Hypothalamus (tissue), 51 donors: ENCODE measurements around the gene KRTAP13-2.

Experiments used
- DNase-seq, 51 donors: peaks; one replicate each; lab custom pipeline; 2025; lab: John Stamatoyannopoulos, UW

KRTAP13-2 gene

GRCh38 chr21:30372139-30372770, at the start of gene KRTAP13-2:
KRTAP13-2 (minus strand) TSS chr21:30372271; CDS start chr21:30372213, 58 bp downstream.
- no peak for DNase-seq

GRCh38 chr21:30415993-30416392, 43.9 kb upstream of the KRTAP13-2 start:
- no peak for DNase-seq

- DNase-seq, result peak in 1 of 51 donors; percentile 3
These were observed 36.9 kb upstream of the KRTAP13-2 start for GRCh38 chr21:30408782-30409494.

- DNase-seq, result no peak
These were observed 23.7 kb upstream of the KRTAP13-2 start, which contains the start of gene KRTAP13-1 for GRCh38 chr21:30395731-30396130. KRTAP13-1 (plus strand) TSS chr21:30396031; CDS start chr21:30396087, 56 bp downstream.

- DNase-seq, result no peak
These were observed 19.5 kb upstream of the KRTAP13-2 start for GRCh38 chr21:30391492-30392025.

GRCh38 chr21:30382201-30382600, 10.1 kb upstream of the KRTAP13-2 start:
- no peak for DNase-seq

- no peak for DNase-seq
These were observed 16.2 kb downstream of the KRTAP13-2 start for GRCh38 chr21:30355906-30356305.

- no peak for DNase-seq
These were observed 17.6 kb downstream of the KRTAP13-2 start for GRCh38 chr21:30354308-30355005.

- DNase-seq, result no peak
These were observed 20.5 kb downstream of the KRTAP13-2 start for GRCh38 chr21:30351534-30351933.

- DNase-seq, result no peak
These were observed 22.5 kb downstream of the KRTAP13-2 start for GRCh38 chr21:30349572-30349971.

GRCh38 chr21:30348506-30348905, 23.6 kb downstream of the KRTAP13-2 start, which contains the start of gene KRTAP23-1:
KRTAP23-1 (minus strand) TSS chr21:30348606; CDS start chr21:30348606, 0 bp downstream.
- no peak for DNase-seq

GRCh38 chr21:30345014-30345413, 27.1 kb downstream of the KRTAP13-2 start:
- no peak for DNase-seq

- peak in 12 of 51 donors; percentile 0 to 35 (median 12) for DNase-seq
These were observed 31.1 kb downstream of the KRTAP13-2 start for GRCh38 chr21:30340714-30341573.

- DNase-seq, result no peak
These were observed 33.4 kb downstream of the KRTAP13-2 start for GRCh38 chr21:30338717-30339116.

GRCh38 chr21:30337772-30338171, 34.3 kb downstream of the KRTAP13-2 start:
- DNase-seq, result no peak

GRCh38 chr21:30337276-30337744, 34.8 kb downstream of the KRTAP13-2 start, which contains the start of gene KRTAP27-1:
KRTAP27-1 (minus strand) TSS chr21:30337694; CDS start chr21:30337668, 26 bp downstream.
- DNase-seq, result no peak

- DNase-seq, result no peak
These were observed 35.5 kb downstream of the KRTAP13-2 start for GRCh38 chr21:30336596-30336995.

GRCh38 chr21:30333736-30334135, 38.3 kb downstream of the KRTAP13-2 start:
- no peak for DNase-seq

GRCh38 chr21:30332681-30333080, 39.4 kb downstream of the KRTAP13-2 start:
- no peak for DNase-seq
